GM19025 (cell line): ENCODE results near the gene TLK2.
"Not testable (repeated sequence)": the region's sequence is repeated elsewhere in the genome, so short reads cannot be mapped to it uniquely, and the experiment has no call there.

Source experiments
- ATAC-seq: cut with Tn5 transposase; IDR thresholded peaks from one replicate; pipeline ENCODE4 v1.9.1; 2021; ENCODE audit warnings: mild to moderate bottlenecking, low read depth, moderate library complexity; ENCODE audit not compliant: unreplicated experiment

Gene TLK2

DNA sequence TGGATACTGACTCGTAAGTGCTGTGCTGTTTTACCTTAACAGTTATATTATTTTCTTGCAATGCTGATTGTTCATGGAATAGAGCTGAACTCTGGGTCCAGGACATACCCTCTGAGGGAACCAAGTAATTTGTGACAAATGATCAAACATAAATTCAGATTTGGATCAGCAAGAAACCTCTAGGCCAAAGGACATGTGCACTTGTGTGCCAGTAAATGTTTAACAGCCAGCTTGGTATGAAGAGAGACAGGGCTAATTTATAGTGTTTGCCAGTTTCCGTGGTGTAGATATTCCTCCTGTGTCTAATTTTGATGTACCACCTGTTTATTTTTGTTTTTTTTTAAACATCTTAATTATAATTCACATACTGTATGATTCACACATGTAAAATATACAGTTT lies 118.0 kb downstream of the TLK2 start:
- ATAC-seq, result no peak

DNA sequence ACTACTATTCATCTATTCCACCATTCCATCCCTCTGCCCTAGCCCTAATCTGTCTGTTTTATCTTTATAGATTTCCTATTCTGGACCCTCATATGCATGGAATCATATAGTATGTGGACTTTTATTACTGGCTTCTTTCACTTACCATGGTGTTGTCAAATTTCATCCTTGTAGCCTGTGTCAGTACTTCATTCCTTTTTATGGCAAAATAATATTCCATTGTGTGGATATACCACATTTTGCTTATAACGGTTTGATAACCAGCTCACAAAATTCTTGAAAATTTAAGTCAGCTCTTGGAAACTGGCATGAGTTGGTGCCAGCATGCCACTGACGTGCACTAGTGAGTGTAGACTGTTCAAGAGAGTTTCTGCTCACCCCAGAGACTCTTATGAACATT lies 118.5 kb downstream of the TLK2 start:
- ATAC-seq, result no peak

DNA sequence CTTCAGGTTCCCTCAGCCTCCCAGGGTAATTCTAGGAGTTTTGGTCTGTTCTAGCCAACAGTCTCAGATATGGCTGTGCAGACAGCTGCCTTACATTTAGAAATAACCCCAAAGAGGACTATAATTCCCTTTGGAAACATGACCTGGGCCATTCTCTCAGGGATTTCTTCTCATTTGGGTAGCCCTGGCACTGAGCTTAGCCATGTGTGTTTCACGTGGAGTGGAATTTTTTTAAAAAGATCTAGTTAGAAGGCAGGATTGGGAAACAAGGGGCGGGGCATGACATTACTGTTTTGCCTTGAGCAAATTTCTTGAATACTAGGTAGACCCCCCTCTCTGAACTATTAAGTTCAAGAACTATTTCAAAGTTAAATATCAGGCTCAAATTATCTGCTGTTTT lies 119.3 kb downstream of the TLK2 start:
- ATAC-seq, result no peak

DNA sequence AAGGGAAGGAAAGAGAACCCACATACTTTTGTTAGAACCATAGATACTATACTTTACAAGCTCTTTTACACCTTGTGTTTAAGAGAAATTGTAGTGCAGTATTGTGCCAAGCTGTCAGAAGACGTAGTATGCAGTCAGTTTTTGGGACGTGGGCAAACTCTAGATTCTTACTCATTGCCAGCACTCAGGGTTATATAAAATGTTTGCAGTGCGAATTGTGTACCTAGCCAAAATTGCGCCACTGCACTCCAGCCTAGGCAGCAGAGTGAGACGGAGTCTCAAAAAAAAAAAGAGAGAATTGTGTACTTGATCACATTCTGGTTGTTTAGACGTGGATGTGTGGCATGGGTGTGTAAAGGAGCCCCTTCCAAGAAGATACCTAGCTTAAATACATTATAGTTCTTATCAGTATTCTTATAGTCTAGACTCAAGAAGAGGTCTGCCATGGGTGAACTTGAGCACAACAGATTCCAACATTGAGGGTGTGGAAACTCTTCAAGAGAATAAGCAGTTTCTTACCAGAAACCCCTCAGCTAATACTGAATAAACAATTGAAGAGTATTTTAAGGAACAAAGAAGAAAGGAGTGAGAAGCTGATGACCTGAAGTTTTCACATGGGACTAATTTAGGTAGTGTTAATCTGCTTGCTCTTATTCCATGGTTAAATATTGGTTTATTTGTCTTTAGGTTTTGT lies 121.5 kb downstream of the TLK2 start:
- no peak for ATAC-seq

DNA sequence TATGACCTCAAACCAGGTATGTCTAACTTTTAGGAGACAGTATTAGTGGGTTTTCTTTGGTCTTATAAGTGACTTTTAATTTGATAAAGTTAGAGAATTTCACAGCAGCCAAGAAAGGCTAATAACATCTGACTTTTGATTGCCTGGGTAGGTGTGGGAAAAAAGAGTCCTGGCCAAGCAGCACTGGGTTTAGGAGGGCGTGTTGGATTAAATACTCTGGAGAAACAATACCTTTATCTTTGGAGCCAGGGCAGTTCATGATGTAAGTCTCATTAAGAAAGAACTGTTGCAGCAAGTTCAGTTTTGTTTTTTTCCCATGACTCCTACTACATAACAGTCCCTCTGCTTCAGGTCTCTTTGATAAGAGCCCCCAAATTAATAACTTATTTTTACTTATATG lies 122.2 kb downstream of the TLK2 start:
- no peak for ATAC-seq

DNA sequence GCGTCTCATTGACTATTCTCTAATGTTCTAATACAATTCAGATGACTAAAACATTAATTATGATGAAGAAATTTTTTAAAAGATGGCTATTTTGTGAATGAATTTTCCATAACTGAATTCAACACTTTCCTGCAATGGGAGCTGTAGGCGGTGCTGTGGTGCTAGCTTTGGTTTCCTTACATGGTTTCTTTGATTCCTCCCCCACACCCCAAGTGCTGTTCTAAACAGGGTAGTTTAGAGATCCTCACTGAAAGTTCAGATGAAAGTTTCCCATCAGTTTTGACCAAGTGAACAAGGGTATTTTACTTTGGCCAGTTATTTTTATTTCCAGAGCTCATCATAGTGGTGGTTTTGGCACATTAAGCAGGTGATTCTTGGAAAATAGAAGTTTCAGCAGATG lies 122.8 kb downstream of the TLK2 start:
- ATAC-seq, result no peak

DNA sequence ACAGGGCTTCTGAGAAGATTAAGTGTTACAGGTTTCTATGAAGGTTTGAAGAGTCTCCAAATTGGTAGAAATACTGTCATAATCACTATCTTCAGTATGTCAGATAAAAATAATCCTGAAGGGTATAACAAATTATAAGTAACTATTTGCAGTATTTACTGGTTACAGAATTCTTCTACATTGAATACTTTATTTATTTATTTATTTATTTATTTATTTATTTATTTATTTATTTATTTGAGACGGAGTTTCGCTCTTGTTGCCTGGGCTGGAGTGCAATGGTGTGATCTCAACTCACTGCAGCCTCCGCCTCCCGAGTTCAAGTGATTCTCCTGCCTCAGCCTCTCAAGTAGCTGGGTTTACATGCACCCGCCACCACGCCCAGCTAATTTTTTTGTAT lies 125.2 kb downstream of the TLK2 start:
- not testable (repeated sequence) for ATAC-seq

DNA sequence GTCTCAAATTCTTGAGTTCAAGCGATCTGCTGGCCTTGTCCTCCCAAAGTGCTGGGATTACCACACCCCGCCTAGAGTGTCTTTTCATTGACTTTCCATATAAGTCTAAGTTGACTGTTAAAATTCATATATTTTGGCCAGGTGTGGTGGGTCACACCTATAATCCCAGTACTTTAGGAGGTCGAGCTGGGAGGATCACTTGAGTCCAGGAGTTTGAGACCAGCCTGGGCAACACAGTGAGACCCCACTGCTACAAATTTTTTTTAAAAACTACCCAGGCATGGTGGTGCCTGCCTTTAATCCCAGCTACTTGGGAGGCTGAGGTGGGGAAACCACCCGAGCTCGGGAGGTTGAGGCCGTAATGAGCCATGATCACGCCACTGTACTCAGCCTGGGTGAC lies 127.0 kb downstream of the TLK2 start:
- ATAC-seq, result no peak

DNA sequence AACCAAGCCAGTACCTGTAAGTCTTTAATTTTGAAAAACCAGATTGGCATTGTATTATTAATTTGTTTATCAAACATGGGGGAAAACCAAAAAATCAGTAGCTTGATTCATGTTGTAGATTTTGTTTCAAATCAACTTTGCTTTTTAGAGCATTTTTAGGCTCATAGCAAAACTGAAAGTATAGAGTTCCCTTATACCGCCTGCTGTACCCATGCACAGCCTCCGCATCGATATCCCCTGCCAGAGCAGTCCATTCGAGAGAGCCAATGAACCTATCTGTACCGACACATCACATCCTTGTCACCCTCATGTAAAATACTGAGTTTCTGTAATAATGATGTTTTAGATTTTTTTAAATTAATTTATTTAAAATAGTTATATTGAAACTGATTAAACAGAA lies 132.7 kb downstream of the TLK2 start:
- peak; percentile 73 for ATAC-seq

DNA sequence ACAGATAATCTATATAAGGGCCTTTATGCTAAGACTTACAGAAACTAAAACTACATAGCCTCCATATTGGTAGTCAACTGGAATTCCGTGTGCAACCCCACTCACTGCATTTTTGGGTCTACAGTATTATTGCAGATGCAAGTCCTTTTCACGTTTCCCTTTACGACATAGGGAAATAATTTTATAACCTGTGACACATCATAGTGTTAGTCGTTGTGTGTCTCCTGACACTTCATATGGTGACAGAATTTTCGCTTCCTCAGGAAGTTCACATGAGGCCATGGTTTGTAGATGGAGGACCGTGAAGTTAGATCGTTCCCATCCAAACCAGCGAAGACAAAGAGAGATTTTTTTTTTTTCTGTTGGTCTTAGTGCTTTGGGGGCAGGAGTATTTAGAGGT lies 133.1 kb downstream of the TLK2 start:
- no peak for ATAC-seq

DNA sequence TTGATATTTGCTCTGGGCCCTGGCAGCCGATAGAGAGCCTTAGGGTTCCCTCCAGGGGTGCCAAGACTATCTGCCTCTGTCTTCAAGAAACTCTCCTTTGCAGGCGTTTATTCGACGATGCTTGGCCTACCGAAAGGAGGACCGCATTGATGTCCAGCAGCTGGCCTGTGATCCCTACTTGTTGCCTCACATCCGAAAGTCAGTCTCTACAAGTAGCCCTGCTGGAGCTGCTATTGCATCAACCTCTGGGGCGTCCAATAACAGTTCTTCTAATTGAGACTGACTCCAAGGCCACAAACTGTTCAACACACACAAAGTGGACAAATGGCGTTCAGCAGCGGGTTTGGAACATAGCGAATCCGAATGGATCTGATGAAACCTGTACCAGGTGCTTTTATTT lies 133.7 kb downstream of the TLK2 start:
- not testable (repeated sequence) for ATAC-seq

DNA sequence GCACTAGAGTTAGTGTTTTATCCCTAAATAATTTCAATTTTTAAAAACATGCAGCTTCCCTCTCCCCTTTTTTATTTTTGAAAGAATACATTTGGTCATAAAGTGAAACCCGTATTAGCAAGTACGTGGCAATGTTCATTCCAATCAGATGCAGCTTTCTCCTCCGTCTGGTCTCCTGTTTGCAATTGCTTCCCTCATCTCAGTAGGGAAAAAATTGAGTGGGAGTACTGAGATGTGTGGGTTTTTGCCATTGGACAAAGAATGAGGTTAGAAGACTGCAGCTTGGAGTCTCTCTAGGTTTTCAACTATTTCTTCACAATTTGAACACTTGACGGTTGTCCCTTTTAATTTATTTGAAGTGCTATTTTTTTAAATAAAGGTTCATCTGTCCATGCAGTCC lies 134.5 kb downstream of the TLK2 start:
- not testable (repeated sequence) for ATAC-seq

DNA sequence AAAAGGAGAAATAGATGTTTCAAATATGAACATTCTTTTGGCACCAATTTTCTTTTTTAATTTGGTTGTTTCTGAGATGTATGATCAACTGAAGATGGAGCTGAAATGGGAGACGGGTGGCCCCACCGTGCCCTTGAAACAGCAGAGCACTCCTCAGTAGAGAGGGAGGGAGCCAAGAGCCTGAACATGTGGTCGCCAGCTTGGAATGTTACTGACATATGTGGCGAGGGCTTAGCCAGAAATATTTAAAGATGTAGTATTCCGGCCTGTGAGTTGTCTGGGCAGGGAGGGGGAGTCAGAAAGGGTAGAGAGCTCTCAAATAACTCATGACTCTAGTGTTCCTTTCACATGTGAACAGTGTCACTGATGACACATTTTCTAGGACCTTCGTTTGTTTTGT lies 135.5 kb downstream of the TLK2 start:
- no peak for ATAC-seq

DNA sequence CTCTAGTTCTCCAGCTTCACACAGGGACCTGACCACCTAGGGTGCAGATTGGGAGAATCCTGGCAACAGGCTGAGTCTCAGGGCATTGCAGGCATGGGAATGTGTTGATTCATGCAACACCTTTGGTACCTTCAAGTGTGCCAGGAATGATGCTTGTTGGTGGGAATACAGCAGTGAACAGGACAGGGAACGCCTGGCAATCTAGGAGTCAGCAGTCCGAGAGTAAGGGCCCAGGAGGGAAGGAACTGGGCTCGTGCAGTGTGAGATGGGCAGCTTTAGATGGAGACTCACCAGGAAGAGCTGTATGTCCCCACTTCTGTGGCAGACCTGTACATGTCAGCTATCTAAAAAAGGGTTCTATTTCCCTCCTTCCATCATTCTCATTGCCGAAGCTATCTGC lies 136.9 kb downstream of the TLK2 start:
- no peak for ATAC-seq

DNA sequence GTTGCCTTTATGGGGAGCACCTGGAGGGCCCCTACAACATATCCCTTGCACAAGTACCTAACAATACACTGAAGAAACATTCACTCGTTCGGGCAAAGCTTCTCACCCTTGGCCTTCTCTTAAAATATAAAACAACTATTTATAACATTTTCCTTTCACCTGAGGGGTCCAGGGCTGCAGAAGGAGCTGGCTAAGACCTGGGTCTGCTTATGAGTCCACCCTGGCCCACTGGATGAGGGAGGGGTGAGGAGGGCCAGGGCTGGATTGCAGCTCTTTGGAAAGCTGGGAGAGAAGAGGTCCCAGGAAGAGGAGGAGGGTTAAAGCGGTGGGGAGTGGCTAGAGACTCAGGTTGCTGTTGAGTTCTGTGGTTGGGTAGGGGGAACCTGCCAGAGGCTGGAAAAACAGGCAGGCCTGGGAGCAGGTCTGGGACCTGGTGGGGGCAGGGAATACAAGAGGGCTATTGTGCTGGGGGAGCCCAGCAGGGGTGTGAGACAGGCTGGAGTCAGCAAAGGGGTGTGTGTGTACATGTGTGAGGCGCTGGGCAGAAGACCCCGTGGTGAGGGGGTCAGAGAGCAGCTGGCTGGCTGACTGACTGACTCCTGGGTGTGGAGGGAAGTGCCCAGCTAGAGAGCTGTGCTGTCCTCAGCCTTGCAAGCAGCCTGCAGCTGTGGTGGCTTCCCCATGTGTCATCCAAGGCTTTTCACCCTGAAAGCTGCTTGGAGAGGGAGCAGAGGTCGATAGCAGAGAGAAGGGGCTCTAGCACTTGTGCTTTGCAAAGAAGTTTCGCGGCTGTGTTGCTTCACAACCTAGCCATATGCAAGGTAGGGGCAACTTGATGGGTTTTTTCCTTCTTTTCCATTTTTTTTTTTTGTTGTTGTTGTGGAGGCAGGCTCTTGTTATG lies 138.6 kb downstream of the TLK2 start:
- no peak for ATAC-seq

DNA sequence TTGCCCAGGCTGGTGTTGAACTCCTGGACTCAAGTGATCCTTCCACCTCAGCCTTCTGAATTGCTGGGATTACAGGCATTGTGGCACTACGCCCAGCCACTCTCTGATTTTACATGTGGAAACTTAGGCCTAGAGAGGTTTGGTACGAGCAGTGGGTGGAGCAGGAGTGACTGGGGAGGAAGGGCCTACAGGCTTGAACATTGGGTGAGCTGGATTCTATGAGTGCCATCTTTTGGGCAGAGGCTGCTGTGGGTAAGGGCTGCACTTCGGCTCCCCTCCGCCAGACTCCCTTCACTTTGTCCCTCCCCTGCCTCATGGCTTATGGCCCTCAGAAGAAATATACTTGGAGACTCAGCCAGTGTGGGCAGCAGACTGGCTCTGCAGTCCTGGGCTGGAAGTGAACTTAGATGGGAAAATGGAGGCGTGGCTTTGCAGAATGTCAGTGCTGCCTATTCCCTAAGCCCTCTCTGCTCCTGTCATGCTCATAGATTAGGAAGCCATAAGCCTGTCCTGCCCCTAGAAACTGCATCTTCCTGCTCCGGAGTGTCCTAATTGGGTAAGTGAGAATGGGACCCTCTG lies 139.4 kb downstream of the TLK2 start:
- ATAC-seq, result no peak

DNA sequence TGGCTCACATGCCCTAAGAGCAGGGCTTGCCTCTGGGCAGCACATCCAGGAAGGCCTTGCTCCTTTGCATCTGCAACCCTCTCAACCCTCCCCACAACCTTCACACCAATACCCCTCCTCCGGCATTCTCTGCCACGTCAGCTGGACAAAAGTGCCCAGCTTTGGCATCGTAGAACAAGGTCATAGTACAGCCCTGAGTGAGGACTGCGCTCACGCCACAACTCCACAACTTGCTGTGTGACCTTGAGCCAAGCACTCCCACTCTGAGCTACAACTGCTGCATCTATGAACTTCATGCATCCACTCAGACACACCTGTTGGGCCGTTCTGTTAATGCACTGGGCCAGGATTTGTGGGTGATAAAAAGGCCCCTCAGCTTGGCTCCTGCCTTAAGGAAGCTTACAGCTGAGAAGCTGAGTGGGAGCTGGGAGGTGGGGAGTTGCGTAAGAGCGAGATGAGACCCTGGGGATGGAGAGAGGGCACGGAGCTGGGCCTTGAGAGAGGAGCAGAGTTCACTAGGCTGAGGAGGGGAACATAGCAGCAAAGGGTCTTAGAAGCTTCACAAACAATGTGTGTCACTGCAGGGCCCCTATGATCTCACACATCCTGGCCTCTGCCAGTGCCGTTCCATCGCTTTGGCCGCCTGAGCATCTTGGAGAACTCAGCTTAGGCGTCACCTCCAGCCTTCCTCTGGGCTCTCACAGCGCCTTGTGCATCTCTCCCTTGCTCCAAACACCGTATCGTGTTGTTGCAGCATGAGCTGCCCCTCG lies 140.2 kb downstream of the TLK2 start:
- no peak for ATAC-seq

DNA sequence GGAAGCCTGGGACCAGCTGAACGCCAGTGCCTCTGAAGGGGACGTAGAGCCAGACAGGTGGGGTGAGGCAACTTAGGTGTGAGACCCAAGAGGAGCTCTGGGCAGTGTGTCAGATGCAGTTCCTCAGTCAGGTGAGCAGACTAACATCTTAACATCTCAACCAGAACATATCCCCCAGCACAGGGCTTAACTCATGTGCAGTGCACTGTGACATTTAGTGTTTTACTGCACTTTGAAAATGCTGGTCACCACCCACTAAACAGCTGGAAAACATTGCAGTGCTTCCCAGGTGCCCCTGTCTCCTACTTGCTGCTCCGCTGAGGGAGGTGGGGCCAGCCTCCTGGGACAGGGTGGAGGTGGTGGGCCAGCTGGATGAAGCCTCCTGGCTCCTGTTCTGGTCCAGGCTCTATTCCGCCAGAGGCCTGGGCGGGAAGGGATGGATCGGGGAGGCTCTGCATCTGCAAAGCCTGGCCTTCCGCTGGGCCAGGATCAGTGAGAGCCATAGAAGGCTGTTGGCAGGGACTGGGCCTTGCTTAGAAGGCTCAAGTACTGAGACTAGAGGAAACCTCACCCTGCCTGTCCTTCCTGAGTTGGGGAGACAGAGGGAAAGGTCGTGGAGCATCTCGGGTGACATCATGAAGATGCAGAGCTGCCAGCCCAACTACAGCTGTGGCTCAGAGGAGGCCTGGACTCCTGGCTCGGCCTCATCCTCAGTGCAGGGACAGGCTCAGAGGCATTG lies 141.0 kb downstream of the TLK2 start:
- ATAC-seq, result no peak

DNA sequence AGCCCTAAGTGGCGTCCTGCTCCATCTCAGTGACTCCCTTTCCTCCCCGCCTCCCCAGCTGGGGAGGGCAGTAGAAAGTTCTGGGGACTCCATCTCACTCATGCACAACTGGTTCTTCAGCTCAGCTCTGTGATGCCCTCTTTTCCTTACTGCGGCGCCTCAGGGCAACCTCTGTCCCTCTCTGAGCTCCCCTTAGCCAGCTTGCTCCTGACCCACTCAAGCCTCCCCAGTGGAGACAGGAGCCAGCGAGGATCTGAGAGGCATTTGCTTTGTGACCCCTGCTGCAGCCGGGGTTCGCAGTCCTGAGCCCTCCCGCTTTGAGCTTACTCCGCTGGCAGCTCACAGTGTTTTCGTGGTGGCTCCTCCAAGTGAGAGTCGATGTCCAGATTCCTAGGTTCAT lies 142.6 kb downstream of the TLK2 start:
- ATAC-seq, result no peak

DNA sequence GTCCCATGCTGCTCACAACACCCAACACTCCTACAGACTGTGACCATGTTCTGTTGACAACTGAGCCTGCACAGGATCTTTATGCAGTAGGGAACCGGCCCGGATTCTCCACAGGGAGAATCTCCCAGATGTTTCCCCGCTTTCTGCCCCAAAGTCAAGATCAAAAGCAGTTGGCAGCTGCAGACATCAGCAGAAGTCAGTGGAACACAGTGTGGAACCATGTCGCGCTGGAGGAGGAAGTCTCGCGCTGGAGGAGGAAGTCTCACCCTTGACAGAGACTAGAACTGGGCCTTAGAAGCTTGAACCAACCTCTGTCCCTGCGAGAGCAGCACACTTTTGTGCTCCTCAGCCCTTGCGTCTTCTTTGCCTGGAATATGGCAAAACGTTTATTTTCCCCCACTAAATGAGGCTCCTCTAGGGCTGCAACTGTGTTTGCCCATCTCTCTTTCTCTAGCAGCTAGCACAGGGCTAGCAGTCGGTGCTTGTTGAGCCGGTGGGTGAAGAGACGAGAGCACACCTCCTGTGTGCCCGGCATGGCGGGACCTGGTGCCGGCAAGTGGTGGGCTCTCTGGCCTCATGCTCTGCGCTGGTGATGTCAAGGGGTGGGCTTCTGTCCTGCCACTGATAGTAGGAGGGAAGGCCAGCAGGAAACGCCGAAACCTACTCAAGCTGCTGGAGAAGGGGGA lies 146.7 kb downstream of the TLK2 start:
- no peak for ATAC-seq
